Activated gamma-delta T cell treated with Interleukin-2 at 50 U/mL for 16 hours (primary cell): ENCODE data around the gene FOXG1.

Source experiments
- DNase-seq: peaks from one replicate; pipeline ENCODE4 v3.0.0-alpha.2; 2020

Gene FOXG1

DNA sequence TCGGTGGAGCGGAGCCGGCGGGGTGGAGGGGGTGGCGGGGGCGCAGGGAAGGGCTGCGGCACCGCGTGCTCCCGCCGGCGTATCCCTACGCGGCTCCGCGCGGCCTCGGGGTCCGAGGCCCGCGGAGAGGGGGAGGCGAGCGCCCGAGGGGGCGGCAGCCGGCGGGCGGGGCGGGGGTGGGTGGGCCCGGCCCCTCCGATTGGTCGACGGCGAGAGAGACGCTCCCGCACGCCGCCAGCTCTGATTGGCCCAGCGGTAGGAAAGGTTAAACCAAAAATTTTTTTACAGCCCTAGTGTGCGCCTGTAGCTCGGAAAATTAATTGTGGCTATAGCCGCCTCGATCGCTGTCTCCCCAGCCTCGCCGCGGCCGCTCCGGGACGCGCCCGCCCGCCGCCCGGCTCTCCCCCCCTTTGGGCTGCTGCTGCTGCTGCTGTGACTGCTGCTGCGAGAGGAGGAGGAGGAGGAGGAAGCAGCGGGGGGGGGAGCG is at the start of gene FOXG1:
Gene FOXG1, plus strand, starts transcription at position 319 of the 487 bp plus-strand sequence. CDS start 493 bp downstream, outside the sequence.
- DNase-seq = no peak

DNA sequence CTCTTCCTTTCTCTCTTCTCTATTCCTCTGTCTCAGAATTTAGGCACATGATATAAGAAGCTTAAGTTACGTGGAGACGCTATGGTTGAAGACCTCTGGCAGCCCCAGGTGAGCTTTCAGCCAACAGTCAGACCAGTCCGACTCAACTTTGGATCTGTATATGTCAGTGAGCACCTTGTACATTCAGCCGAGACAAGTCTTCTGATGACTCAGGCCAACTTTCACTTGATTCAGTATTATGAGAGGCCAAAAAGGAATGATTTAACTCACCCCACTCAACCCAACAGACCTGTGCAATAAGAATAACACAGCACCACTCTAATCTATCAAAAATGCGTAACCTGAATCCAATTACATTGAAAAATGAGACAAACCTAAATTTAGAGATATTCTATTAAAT is 47.5 kb upstream of the FOXG1 start:
- no peak for DNase-seq

DNA sequence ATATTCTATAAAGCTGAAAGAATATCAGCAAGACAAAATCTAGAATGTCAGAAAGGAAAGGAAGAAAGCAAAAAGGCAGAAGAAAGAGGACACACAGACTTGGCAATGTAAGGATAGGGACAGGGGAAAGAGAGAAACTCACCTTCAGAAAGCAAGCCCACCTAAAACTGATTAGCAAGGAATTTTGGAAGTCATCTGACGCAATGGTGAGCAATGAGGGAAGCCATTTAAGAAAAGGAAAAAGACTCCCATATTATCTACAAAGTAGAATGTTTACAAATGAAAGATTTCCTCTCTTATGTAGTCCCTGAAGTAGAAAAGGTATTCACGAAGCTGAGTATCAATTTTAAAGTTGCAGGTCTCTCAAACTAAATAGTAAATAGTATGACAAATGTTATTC is 35.2 kb upstream of the FOXG1 start:
- no peak for DNase-seq

DNA sequence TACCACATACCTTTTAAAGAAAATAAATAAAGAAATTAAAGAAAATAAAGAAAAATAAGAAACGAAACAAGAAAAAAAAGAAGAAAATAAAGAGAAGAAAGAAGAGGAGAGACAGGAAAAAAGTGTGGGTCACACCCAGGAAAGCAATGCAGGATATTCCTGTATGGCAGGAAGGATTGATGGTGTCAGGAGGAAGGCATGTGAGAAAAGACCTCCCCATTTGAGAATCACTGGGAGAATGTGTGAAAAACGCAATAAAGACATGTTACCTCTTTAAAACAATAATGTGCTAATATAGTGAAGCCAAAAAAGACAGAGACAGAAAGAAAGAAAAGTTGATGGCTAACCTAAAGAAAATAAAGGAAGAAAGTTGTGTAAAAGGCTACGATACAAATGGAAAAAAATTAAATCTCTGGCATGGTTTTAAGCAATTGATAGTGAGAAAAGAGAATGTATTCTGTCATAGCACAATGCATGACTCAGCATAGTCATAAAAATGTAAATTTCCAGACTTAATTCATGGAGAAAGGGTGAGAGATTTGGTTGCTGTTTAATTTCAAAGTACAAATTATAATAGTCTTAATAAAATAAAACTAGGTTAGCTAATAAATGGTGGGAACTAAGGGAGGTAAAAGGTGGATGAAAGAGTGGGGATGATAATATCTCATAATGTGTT is 24.3 kb upstream of the FOXG1 start:
- no peak for DNase-seq

DNA sequence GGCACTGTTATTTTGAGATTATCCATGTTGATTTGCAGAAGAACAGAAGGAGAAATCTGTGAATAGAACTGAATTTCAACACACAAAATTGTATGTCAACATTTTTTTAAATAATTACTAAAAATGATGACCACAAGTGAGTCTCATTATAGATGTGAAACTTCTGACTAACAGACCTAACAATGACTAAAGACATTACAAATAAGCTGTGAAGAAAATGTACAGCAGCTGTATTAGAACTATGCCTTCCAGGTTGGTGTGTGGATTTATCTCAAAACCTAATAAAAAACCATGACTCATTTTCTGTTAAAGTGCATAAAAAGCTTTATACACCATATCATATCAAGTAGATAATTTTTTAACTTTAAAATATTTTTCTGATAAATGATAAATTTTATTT is 22.5 kb upstream of the FOXG1 start:
- DNase-seq = no peak

DNA sequence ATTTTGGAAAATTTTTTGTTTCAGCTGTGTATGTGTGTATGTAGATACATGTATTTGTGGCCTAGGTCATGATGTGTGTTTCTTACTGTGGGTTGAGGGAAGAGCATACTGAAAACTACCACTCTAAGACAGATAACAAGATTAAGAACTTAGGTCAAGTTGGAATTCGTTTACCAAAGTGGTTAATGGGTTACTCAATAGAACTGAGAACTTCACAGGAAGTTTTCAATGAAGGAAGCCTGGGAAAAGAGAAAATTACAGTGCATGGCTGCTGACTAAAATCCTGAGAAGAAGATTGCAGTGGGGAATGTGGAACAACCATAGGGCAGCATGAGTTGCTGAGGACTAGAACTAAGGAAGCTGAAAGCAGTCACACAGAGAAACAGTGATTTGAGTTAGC is 21.4 kb upstream of the FOXG1 start:
- DNase-seq = no peak

DNA sequence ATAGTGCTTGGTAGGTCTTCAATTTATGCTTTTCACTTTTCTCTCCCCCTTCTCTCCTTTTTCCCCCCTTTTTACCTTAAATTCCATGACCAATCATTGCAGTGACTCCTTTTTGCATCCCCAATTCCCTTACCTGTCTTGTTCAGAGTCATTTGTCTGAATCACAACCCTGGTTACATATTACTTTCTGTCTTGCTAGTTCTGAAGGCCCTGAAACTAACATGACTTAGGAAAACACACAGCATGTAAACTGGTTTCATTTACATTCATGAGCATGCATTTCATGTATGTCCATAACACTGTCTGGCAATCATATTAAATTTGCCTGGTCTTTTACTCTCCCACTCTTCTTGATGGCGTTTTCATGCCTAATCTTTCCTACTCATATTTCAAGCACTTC is 20.3 kb upstream of the FOXG1 start:
- no peak for DNase-seq

DNA sequence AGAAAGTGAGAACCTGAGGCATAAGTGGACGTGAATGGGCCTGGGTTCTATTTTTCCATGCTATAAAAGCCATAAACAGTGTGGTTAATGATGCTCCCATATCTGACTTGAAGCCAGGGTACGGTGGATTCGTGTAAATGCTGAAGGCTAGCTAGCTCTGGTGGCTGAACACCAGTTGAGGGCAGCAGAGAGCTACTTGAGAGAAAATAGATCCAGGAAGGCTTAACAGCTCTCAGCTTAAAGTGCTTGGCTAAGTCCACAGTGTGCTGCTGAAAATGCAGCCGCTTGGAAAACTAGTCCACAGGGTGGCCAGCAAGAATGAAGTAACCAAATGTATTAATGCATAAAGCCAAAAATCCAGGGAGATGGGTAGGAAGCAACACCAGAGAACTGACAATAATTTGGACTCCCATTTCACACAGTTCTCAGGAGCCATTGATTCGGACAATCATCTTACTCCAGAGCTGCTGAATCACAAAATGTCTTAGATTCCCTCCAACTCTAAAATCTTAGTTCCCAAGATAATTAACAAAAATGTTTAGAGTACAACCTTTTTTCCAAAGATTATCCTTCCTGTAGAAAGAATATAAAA is 15.0 kb upstream of the FOXG1 start:
- DNase-seq = no peak

DNA sequence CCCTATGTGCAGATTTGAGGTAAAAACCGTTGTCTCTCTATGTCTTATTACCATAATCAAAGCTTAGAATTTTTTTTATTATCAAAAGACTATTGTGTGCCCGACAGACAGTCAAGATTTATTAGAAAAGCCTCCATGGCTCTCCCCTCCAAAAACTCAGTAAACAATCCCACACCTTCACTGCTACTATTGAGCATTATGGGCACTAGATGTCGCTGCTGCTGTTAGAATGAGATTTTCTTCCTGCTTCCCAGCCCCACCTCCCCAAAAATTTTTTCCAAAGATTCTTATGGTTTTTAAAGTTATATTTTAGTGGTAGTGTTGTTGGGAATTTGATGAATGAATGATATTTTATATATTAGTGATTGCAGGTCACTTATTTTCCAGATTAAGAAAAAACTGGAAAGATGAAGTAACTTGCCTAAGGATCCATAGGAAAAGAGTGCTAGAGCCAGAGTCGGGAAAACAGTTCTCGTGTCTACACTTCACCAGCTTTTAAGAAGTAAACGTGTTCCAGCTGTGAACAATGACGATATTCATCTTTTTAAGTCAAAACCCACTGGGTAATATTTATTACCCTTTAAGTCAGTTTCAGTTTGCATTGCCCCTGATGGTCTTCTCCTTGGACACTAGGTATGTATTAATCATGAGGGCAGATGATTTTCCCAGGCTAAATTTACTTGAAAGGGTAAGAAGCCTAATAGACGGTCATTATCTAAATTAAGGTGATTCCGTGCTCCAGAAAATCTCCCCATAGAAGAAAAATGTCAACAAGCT is 12.2 kb upstream of the FOXG1 start:
- DNase-seq = no peak

DNA sequence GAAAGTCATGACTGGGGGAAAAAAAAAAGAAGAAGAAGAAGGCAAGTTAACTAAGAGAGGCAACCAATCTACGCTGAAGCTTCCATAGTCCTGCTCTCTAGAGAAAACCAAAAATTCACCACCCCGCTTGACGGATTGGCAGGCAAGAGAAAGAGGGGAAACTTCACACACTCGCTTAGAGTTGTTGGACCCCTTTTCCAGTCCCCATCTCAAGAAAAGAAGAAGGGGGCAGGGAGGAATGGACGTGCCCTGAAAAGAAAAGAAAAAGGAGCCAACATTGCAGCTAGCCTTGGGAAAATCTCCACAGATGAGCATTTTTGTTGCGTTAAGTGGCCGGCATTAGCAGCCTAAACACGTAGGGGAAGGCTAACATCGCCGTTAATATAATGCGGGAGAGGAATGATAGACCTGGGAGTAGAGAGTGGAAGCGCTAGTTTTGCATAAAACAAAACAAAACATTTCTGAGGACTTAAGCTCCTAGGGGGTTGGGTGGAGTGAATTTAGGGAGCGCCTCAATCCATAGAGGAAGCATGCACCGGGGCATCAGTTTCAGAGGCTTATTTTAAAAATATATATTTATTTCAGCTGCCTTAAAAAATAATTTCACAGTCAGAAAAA is 11.3 kb upstream of the FOXG1 start:
- no peak for DNase-seq

DNA sequence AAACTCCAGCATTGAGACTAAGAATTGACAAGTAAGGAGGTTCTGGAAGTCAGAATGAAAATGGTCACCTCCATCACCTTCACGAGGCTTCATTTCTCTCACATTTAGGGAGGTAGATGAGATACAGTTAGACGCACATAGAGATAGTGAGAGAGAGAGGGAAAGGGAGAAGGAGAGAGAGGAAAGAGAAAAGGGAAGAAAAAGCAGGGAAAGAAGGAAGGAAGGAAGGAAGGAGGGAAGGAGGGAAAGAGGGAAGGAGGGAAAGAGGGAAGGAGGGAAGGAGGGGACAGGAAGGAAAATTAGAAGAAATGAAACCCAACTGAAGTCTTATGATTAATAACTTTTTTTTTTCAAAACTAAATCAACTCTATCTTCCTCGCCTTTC is 10.7 kb upstream of the FOXG1 start:
- DNase-seq = no peak

DNA sequence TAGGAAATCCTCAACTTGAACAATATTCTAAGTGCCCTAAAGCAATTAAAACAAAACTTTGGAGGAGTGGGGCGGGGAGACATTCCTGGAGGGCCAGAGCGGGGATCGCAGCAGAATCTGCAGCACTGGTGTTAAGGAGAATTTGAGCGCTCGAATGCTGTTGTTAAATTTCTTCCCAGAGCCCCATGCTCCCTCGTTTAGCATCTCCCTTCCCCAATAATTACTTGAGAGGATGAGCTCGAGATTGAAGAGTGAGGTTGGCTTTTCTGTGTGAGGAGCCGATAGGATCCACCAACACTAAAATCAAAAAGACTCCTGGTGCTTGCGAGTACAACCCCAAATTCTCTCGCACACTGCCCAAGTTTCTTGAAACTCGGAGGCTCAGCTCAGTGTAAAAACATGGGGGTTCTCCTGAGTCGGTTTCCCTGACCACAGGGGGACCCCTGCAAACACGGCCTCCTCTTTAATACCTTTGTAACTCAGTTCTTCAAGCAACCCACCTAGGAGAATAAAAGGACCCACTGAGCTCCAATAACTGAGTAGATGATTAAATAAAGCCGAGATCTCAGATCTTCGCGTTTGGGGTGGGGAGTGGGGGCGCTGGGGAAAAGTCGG is 10.2 kb upstream of the FOXG1 start:
- no peak for DNase-seq

DNA sequence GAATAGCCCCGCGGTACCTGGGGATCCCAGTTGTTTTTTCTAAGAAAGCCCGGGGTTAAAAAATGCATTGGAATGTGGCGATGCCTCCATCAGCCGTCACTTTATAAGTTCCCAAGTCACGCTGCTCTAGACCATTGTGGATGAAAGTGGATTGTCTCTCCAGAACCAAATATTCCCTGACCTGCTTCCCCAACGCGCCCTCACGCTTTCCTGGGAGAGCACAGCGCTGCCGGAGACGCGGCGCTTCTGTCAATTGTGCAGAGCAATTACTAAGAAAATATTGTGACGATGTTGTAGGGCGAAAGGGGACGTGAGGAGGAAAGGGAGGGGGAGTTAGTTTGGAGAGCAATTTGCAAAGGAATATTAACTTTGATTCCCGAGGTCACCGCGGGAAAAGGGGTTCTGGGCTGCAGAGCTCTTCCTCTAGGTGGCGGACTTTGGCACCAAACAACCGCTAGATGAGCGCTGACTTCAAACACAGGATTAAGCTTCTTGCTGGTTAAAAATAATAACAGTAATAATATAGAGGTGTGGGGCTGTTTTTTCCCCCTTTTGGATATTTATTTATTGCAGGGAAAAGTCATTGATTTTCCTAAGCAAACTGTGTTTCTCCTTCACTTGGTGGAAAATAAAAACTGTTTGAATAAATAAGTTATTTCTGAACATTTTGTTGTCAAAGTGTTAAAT is 9.6 kb upstream of the FOXG1 start:
- DNase-seq = no peak

DNA sequence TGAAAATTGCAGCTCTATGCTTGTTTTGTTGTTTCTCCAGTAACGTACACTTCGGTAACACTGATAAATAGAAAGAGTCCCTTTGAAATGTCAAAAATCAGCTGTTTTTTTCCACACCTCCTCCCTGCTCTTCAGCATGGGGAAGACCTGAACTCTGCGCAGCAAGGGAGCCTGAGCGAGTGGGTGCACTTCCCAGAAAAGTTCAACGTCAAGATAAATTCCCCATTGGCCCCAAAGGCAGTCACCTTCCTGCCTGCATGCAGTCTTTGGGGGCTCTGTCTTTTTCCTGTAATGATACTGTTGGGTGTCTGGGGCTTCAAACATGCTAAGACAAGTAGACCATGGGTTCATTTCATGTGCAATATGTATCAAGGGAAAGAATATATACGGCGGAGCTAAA is 8.8 kb upstream of the FOXG1 start:
- no peak for DNase-seq

DNA sequence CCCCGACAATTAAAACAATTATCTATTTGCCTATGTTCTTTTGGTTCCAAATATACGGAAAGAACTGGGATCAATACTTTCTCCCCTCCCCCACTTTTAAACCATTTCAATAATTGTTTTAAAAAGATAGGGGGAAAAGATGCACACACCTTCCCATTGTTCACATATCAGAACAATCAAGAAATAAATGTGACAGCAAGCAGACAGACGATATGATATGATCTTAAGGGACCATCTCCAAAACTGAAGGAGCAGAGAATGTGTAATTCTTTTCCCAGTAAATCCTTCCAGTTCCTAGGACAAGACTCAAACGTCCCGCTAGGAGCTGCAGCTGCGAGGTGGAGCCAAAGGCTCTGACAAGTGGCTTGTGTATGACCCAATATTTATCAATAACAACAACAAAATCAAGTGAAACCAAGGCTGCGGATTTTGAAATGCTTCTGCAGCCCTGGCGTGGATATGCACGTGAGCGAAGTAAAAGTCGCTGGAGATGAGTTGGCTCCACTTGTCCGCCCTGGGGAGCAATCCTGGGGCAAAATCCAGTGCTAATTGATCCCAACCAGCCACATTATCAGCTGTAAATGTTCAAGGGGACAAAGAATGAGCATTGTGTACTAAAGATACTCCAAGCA is 8.2 kb upstream of the FOXG1 start:
- DNase-seq = no peak

DNA sequence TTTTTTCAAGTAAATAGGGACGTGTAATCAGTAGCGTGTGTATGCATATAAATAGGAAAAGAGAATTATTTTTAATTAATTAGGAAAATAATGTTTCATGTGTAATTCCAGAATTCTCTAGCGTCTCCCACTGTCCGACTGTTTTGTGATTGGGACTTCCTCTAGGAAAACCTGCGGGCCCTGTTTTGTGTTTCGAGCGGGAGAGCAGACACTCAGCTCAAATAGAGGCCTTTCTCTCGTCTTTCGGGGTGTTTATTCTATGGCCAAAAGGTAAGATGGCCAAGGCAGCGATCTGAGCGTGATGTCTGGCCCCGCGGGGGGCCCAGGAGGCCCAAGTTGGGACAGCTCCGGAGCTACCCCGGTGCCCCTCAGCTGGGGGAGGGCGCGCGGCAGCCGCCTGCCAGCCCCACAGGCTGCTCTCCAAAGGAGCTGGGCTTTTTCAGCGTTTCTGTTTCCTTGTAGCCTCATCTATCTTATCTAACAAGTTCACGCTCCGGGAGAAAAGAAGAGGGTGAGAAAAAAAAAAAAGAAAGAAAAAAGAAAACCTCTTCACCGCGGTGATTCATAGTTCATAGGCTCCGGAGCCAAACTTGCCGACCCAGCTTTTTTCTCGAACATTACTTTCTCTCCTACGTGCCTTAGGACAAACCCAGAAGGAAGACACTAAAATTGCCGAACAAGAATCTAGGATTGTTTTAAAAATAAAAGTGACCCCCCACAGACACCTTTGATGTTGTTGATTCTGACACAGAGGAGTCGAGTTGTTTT is 7.5 kb upstream of the FOXG1 start:
- no peak for DNase-seq

DNA sequence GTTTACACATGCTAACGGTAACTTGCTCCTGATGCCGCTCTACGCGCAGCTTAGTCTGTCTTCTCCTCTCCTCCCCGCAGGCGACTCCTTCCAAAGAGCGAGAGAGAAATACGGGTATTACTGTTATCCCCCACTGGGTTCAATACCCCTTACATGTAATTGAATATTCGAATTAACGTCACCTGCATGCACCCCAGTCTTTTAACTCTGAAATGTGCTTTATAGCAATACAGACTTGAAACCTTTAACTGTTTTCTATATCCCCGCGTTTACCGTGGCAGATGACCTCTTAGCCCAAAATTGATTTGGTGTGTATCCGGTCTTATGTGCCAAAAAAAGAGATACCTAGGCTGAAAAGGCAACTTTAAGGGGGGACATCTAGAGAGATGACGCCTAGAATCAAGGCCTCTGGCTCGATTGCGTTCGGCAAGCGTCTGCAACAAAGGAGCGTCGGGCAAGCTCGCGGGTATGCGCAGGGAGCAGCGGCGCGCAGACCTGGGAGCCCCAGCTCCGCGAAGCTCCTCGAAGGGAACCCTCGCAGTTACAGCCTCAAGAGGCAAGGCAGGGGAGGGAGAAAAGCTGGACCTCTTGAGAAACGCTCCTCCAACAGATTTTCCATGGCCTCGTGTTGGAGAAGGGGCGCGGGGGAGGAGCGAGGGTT is 6.8 kb upstream of the FOXG1 start:
- no peak for DNase-seq

DNA sequence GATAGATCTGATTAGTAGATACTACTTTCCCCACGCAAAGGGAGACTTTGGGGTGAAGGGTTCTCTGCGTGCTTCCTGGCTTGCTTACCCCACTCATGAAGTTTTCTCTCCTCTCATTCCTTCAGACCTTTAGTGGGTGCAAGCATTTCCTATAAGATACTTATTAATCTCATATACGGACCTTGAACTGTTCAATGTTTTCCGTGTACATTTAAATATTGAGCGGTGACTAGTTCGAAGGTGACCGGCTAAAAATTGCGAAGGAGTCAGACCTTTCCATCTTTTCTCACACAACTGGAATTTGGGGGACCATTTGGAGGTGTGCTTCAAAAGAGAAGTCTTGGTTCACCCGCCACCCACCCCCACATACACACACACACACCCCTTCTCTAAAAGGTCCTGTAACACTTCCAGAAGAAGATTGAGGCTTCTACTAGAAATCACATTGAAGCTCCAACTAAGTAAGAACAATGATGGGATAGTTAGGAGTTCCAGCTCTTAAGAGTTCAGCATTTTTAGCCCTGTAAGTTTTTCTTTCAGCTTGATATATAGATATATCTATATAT is 6.1 kb upstream of the FOXG1 start:
- DNase-seq = no peak

DNA sequence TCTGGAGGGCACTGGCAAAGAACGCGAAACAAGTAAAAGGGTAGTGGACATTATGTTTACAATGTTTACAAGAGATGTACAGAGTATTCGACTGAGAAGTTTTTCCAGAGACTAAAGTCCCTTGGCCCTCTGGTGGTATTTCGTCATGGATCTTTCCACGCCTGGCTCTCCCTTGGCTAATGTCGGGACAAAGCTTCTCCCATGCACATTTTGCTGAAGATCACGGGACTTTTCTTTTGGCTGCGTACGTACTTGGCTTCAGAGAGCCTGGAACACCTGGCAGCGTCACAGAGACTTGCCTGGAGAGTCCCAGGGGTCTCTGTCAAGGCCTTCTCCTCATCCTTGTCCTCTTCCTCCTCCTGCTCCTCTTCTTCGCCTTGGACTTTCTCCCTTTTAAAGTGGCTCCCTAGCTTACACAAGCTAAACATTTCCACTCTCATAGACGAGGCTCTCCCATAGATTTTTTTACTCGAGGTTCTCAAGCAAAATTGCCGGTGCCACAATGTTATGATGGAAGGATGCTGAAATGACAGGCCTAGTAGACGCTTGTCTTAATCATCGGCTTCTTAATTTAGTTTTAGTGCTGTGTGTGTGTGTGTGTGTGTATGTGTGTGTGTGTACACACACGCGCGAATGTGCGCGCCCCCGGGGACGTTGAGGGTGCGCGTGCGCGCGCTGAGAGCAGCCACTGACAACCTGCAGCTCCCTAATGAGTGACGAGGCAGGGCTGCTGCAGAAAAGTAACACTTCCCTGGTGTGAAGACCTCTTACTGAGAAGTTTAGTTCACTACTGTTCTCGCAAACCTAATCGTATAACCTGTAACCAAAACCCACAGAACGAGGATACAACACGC is 4.9 kb upstream of the FOXG1 start:
- DNase-seq = no peak
